SK-N-SH treated with all-trans-retinoic acid at 6 μM for 48 hours (cell line): ENCODE measurements around the gene GHRHR.

ENCODE experiments used
- ATAC-seq: fragments of 200-7000 bp; cut with Tn5 transposase; 3 replicates; pipeline ENCODE4 v1.9.1; 2020; ENCODE audit warnings: mild to moderate bottlenecking, moderate library complexity
- ARNTL ChIP-seq: fragments of 450-650 bp; formaldehyde crosslinking; IDR thresholded peaks from 2 replicates; pipeline ENCODE4 v1.5.0; 2020; ENCODE audit warnings: low read depth, mild to moderate bottlenecking, moderate library complexity, borderline replicate concordance
- BACH2 ChIP-seq: fragments of 250-450 bp; sonication (Bioruptor Pico); IDR thresholded peaks from 2 replicates; pipeline ENCODE4 v1.9.0; 2021; ENCODE audit warnings: mild to moderate bottlenecking, borderline replicate concordance
- CREB5 ChIP-seq: fragments of 250-450 bp; sonication (Bioruptor Pico); IDR thresholded peaks from 2 replicates; pipeline ENCODE4 v1.5.1; 2020; ENCODE audit warnings: low read depth, mild to moderate bottlenecking, moderate library complexity
- CSDC2 ChIP-seq: fragments of 250-450 bp; sonication (Bioruptor Pico); IDR thresholded peaks from 2 replicates; pipeline ENCODE4 v1.5.0; 2020; ENCODE audit warnings: mild to moderate bottlenecking, moderate library complexity
- CSRNP3 ChIP-seq: fragments of 250-450 bp; sonication (Bioruptor Pico); IDR thresholded peaks from 2 replicates; pipeline ENCODE4 v1.5.1; 2021; ENCODE audit warnings: mild to moderate bottlenecking, moderate library complexity
- ESRRG ChIP-seq: fragments of 250-450 bp; sonication (Bioruptor Pico); IDR thresholded peaks from 2 replicates; pipeline ENCODE4 v1.6.1; 2021; ENCODE audit warnings: mild to moderate bottlenecking
- GLIS3 ChIP-seq: fragments of 250-450 bp; sonication (Bioruptor Pico); IDR thresholded peaks from 2 replicates; pipeline ENCODE4 v1.5.0; 2020; ENCODE audit warnings: mild to moderate bottlenecking, moderate library complexity
- ISL1 ChIP-seq: fragments of 250-450 bp; sonication (Bioruptor Pico); IDR thresholded peaks from 2 replicates; pipeline ENCODE4 v2.1.2; 2022; ENCODE audit warnings: mild to moderate bottlenecking, moderate library complexity
- POU6F1 ChIP-seq: fragments of 250-450 bp; sonication (Bioruptor Pico); IDR thresholded peaks from 2 replicates; pipeline ENCODE4 v1.8.0; 2021; ENCODE audit warnings: low read depth, mild to moderate bottlenecking, moderate library complexity, borderline replicate concordance
- PPARA ChIP-seq: fragments of 250-450 bp; sonication (Bioruptor Pico); IDR thresholded peaks from 2 replicates; pipeline ENCODE4 v1.5.0; 2020; ENCODE audit warnings: mild to moderate bottlenecking, borderline replicate concordance
- RARB ChIP-seq: fragments of 250-450 bp; sonication (Bioruptor Pico); IDR thresholded peaks from 2 replicates; pipeline ENCODE4 v1.8.0; 2021; ENCODE audit warnings: mild to moderate bottlenecking, moderate library complexity
- SNAI2 ChIP-seq: fragments of 250-450 bp; sonication (Bioruptor Pico); IDR thresholded peaks from 2 replicates; pipeline ENCODE4 v1.5.0; 2020; ENCODE audit warnings: mild to moderate bottlenecking, moderate library complexity
- TCF4 ChIP-seq: fragments of 250-450 bp; sonication (Bioruptor Pico); IDR thresholded peaks from 2 replicates; pipeline ENCODE4 v1.8.0; 2021; ENCODE audit warnings: mild to moderate bottlenecking, moderate library complexity, borderline replicate concordance
- TOX ChIP-seq: fragments of 250-450 bp; sonication (Bioruptor Pico); IDR thresholded peaks from 2 replicates; pipeline ENCODE4 v1.8.0; 2021; ENCODE audit warnings: mild to moderate bottlenecking, moderate library complexity, borderline replicate concordance
- TSHZ2 ChIP-seq: fragments of 250-450 bp; sonication (Bioruptor Pico); IDR thresholded peaks from 2 replicates; pipeline ENCODE4 v1.5.0; 2020; ENCODE audit warnings: mild to moderate bottlenecking, moderate library complexity
- ZC3H10 ChIP-seq: fragments of 250-450 bp; sonication (Bioruptor Pico); IDR thresholded peaks from 2 replicates; pipeline ENCODE4 v1.5.1; 2021; ENCODE audit warnings: mild to moderate bottlenecking, moderate library complexity
- ZFP3 ChIP-seq: fragments of 250-450 bp; sonication (Bioruptor Pico); IDR thresholded peaks from 2 replicates; pipeline ENCODE4 v1.5.0; 2020; ENCODE audit warnings: mild to moderate bottlenecking, moderate library complexity
- ZNF565 ChIP-seq: fragments of 450-650 bp; formaldehyde crosslinking; conservative IDR thresholded peaks from 2 replicates; pipeline ENCODE4 v1.5.0; 2020; ENCODE audit warnings: low read depth, mild to moderate bottlenecking, moderate library complexity
- ZNF8 ChIP-seq: fragments of 450-650 bp; formaldehyde crosslinking; IDR thresholded peaks from 2 replicates; pipeline ENCODE4 v1.5.0; 2020; ENCODE audit warnings: mild to moderate bottlenecking, moderate library complexity

The GHRHR gene

GRCh38 chr7:30968747-30969603 is 5.2 kb downstream of the GHRHR start (continued):
- TF ChIP-seq ARNTL (CRISPR knock-in tag), result no peak

GRCh38 chr7:30969604-30969970 is 5.8 kb downstream of the GHRHR start:
- no peak for ATAC-seq
- TF ChIP-seq ISL1 (CRISPR knock-in tag) (no peak), CSRNP3 (CRISPR knock-in tag) (no peak), ZFP3 (CRISPR knock-in tag) (no peak), BACH2 (CRISPR knock-in tag) (no peak), CSDC2 (CRISPR knock-in tag) (no peak), ZNF8 (no peak), SNAI2 (CRISPR knock-in tag) (no peak)

GRCh38 chr7:30970074-30970473 is 6.3 kb downstream of the GHRHR start:
- no peak for TF ChIP-seq ZNF565 (CRISPR knock-in tag)
- no peak for TF ChIP-seq PPARA (CRISPR knock-in tag)
- TF ChIP-seq TSHZ2 (CRISPR knock-in tag), result no peak
- no peak for TF ChIP-seq TCF4 (CRISPR knock-in tag)
- no peak for TF ChIP-seq CSRNP3 (CRISPR knock-in tag)
- TF ChIP-seq, all 23 proteins: peak for 0
- no peak for ATAC-seq

- ATAC-seq, result no peak
- TF ChIP-seq TSHZ2 (CRISPR knock-in tag) (no peak), BACH2 (CRISPR knock-in tag) (no peak), ZC3H10 (CRISPR knock-in tag) (no peak), GLIS3 (CRISPR knock-in tag) (no peak), TCF4 (CRISPR knock-in tag) (no peak), SNAI2 (CRISPR knock-in tag) (no peak), CSRNP3 (CRISPR knock-in tag) (no peak), ESRRG (no peak), TOX (CRISPR knock-in tag) (no peak), PPARA (CRISPR knock-in tag) (no peak), ARNTL (CRISPR knock-in tag) (no peak), POU6F1 (CRISPR knock-in tag) (no peak), ISL1 (CRISPR knock-in tag) (no peak), ZNF565 (CRISPR knock-in tag) (no peak), CREB5 (CRISPR knock-in tag) (no peak), CSDC2 (CRISPR knock-in tag) (no peak), ZNF8 (no peak), RARB (no peak)
These were observed 6.9 kb downstream of the GHRHR start for GRCh38 chr7:30970594-30971094.
